Liver (tissue), 2 donors: ENCODE measurements around the gene POLN.

Source experiments
- EGR1 ChIP-seq, 2 donors: IDR thresholded peaks; 2 replicates each; pipeline ENCODE4 v1.6.1; 2016 to 2018; ENCODE audit warnings: antibody characterized with exemption in 2 of 2, low read depth in 2 of 2
- GABPA ChIP-seq, 2 donors: IDR thresholded peaks in 1 of 2; conservative IDR thresholded peaks in 1 of 2; 2 replicates each; pipeline ENCODE4 v1.6.1; 2016; ENCODE audit warnings: antibody characterized with exemption in 2 of 2, mild to moderate bottlenecking in 1 of 2, moderate library complexity in 1 of 2
- TF ChIP-seq, protein P1 (sequence below): IDR thresholded peaks from 2 replicates; pipeline ENCODE4 v1.6.1; 2016; ENCODE audit warnings: antibody characterized with exemption
- TF ChIP-seq, protein P2 (sequence below): IDR thresholded peaks from 2 replicates; pipeline ENCODE4 v1.6.1; 2016; ENCODE audit warnings: antibody characterized with exemption
- donor health status: healthy.

DNA sequence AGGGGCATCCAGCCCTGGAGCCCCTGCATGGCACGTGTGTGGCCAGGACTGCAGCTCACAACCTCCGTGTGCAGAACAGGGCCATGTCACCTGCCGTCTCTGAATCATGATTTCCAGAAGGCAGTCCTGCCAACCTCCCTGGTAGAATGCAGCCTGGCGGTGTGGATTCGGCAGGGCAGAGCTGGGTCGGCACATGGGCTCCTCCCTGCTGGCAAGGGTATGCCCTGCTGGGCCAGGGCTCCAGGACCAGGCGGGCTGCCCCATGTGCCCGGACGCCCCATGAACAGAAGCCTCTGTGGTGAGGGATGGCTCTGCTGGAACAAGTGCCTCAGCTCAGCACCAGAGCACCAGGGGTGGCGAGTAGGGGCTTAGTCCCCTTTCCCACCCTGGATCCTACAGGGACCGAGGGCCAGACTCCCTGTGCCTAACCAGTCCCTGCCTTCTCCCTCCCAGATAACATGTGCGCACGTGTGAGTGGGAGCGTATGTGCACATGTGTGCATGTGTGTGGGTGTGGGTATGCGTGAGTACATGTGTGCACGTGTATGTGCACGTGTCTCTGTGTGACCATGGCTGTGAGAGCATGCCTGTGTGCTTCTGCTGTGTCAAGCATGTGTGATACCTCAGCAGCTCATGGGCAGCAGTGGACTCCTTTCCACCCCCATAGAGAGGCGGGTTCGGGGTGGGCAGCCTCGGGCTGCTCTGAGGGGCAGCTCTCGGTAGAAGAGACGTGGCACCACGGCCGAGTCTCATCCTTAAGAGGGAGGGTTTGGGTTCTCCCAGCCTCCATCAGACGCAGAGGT is 30.3 kb upstream of the POLN start:
- TF ChIP-seq GABPA (IDR thresholded peaks at IDR 0.05 in 1 of 2, conservative IDR thresholded peaks at IDR 0.05 in 1 of 2) (no peak), EGR1 (IDR thresholded peaks at IDR 0.05; ENCODE audit: low read depth in 2 of 2) (no peak)
- TF ChIP-seq, protein P1, sequence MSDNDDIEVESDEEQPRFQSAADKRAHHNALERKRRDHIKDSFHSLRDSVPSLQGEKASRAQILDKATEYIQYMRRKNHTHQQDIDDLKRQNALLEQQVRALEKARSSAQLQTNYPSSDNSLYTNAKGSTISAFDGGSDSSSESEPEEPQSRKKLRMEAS = no peak
- TF ChIP-seq, protein P2, sequence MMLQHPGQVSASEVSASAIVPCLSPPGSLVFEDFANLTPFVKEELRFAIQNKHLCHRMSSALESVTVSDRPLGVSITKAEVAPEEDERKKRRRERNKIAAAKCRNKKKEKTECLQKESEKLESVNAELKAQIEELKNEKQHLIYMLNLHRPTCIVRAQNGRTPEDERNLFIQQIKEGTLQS = no peak
